Caco-2 (cell line): ENCODE data around the gene PARD6G. TPM values are rescaled to one million over a fixed set of nuclear protein-coding genes. Genes with fewer than 3 reads are reported as not detected.

Experiments
- BruUV-seq: library from RNA; stranded (reverse); fragments of 400-500 nt; replicated peaks from 2 replicates; lab custom pipeline; 2021; lab: Mats Ljungman, UMichigan
- CTCF ChIA-PET: fragments of 300-600 bp; sonication (Branson Sonifier 250); formaldehyde crosslinking; loops from one replicate; lab custom pipeline; 2022; ENCODE audit warnings: antibody characterized with exemption; lab: Charles Lee
- POLR2A ChIA-PET: fragments of 300-600 bp; sonication (Branson Sonifier 250); formaldehyde crosslinking; loops from one replicate; lab custom pipeline; 2022; ENCODE audit warnings: antibody characterized with exemption; lab: Charles Lee
- DNase-seq, 2 experiments: peaks; one replicate each; pipeline versions ENCODE4 v3.0.0 to v3.0.0-alpha.2; 2020 to 2022
- H3K27me3 ChIP-seq: replicated peaks from 2 replicates; pipeline ENCODE4 v1.6.0; 2011; ENCODE audit warnings: low read length; ENCODE audit not compliant: control insufficient read depth, insufficient read depth
- H3K36me3 ChIP-seq: 2 replicates; pipeline ENCODE4 v1.5.1; 2011; ENCODE audit warnings: low read length; ENCODE audit not compliant: control insufficient read depth, insufficient read depth
- H3K4me1 ChIP-seq: fragments of 250-450 bp; sonication (Bioruptor Pico); 2 replicates; pipeline ENCODE4 v1.5.1; 2020; ENCODE audit warnings: mild to moderate bottlenecking
- H3K4me3 ChIP-seq: 2 replicates; pipeline ENCODE4 v1.5.1; 2011; ENCODE audit warnings: low read depth, mild to moderate bottlenecking, control low read depth, low read length
- H3K9me3 ChIP-seq: fragments of 250-450 bp; sonication (Bioruptor Pico); 2 replicates; pipeline ENCODE4 v1.5.1; 2020; ENCODE audit warnings: mild to moderate bottlenecking, moderate library complexity
- H3K27ac Mint-ChIP-seq: one replicate; pipeline ENCODE4 v1.8.0; 2022; ENCODE audit warnings: mixed read lengths; ENCODE audit not compliant: unreplicated experiment
- H3K27me3 Mint-ChIP-seq: one replicate; pipeline ENCODE4 v1.8.0; 2022; ENCODE audit warnings: mixed read lengths; ENCODE audit not compliant: insufficient read depth, unreplicated experiment
- H3K36me3 Mint-ChIP-seq: one replicate; pipeline ENCODE4 v1.8.0; 2022; ENCODE audit warnings: mild to moderate bottlenecking, mixed read lengths; ENCODE audit not compliant: insufficient read depth, unreplicated experiment
- H3K4me1 Mint-ChIP-seq: one replicate; pipeline ENCODE4 v1.8.0; 2022; ENCODE audit warnings: low read depth, mixed read lengths; ENCODE audit not compliant: unreplicated experiment
- H3K4me3 Mint-ChIP-seq: one replicate; pipeline ENCODE4 v1.8.0; 2022; ENCODE audit warnings: mild to moderate bottlenecking, moderate library complexity, mixed read lengths; ENCODE audit not compliant: unreplicated experiment
- H3K9me3 Mint-ChIP-seq: one replicate; pipeline ENCODE4 v1.8.0; 2022; ENCODE audit warnings: mixed read lengths; ENCODE audit not compliant: unreplicated experiment
- intact Hi-C: fragments of 100-400 bp; cut with micrococcal nuclease; formaldehyde crosslinking; loops from one replicate; pipeline ENCODE4 v1.10.0; 2022; ENCODE audit not compliant: unreplicated experiment
- total RNA-seq: library from RNA; stranded (reverse); gene quantifications from 2 replicates; pipeline ENCODE4 v1.2.3, GENCODE V29; 2022
- TF ChIP-seq, protein P1 (sequence below), 2 experiments: fragments of 200-600 bp in 1 of 2; IDR thresholded peaks; 1 replicate in 1 of 2; 2 replicates in 1 of 2; pipeline versions ENCODE4 v1.5.1 to v1.8.0; 2011 to 2022; ENCODE audit warnings: antibody characterized with exemption in 1 of 2, control low read depth in 1 of 2, inconsistent platforms in 1 of 2, low read depth in 1 of 2, low read length in 1 of 2, mild to moderate bottlenecking in 1 of 2, moderate library complexity in 1 of 2; ENCODE audit not compliant: insufficient read depth in 1 of 2, severe bottlenecking in 1 of 2, unreplicated experiment in 1 of 2

The PARD6G gene
- total RNA-seq, 1 experiment from 2014 or later = 1.3 TPM

DNA sequence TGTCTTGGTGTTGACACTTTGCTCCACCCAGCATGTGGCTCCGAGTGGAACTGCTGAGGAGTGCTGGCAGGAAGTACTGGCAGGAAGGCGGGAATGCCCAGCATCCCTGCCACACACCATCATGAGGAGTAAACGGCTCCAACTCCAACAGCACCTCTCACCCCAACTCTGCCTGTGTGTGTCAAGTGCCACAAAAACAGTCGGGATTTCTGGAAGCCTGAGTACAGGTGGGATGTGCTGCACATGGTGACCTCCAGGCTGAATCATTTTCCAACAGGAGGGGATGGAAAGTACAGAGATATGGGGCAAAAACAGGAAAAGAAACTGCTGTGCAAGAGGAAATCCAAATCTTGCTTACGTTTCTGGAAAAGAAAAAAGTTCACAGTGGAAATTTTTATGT, 53.6 kb downstream of the PARD6G start:
- Mint-ChIP-seq H3K9me3 (no peaks in the 10 kb centered on the region), H3K27ac (no peak overlapping the region), H3K27me3 (no peaks in the 10 kb centered on the region), H3K36me3 (no peaks in the 10 kb centered on the region), H3K4me1 (no peaks in the 10 kb centered on the region), H3K4me3 (no peak overlapping the region)
- Histone ChIP-seq H3K4me1 (no peaks in the 10 kb centered on the region), H3K27me3 (no peaks in the 10 kb centered on the region), H3K9me3 (no peaks in the 10 kb centered on the region), H3K36me3 (no peaks in the 10 kb centered on the region), H3K4me3 (no peak overlapping the region)
- intact Hi-C loops = no loop called here
- ChIA-PET CTCF (no interaction called here), POLR2A (no interaction called here)
- no TSS peak for BruUV-seq
- TF ChIP-seq, protein P1, sequence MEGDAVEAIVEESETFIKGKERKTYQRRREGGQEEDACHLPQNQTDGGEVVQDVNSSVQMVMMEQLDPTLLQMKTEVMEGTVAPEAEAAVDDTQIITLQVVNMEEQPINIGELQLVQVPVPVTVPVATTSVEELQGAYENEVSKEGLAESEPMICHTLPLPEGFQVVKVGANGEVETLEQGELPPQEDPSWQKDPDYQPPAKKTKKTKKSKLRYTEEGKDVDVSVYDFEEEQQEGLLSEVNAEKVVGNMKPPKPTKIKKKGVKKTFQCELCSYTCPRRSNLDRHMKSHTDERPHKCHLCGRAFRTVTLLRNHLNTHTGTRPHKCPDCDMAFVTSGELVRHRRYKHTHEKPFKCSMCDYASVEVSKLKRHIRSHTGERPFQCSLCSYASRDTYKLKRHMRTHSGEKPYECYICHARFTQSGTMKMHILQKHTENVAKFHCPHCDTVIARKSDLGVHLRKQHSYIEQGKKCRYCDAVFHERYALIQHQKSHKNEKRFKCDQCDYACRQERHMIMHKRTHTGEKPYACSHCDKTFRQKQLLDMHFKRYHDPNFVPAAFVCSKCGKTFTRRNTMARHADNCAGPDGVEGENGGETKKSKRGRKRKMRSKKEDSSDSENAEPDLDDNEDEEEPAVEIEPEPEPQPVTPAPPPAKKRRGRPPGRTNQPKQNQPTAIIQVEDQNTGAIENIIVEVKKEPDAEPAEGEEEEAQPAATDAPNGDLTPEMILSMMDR (IDR thresholded peaks at IDR 0.05; ENCODE audit: insufficient read depth in 1 of 2, low read depth in 1 of 2, low read length in 1 of 2, severe bottlenecking in 1 of 2, unreplicated experiment in 1 of 2) = no peak
- no peak for DNase-seq

DNA sequence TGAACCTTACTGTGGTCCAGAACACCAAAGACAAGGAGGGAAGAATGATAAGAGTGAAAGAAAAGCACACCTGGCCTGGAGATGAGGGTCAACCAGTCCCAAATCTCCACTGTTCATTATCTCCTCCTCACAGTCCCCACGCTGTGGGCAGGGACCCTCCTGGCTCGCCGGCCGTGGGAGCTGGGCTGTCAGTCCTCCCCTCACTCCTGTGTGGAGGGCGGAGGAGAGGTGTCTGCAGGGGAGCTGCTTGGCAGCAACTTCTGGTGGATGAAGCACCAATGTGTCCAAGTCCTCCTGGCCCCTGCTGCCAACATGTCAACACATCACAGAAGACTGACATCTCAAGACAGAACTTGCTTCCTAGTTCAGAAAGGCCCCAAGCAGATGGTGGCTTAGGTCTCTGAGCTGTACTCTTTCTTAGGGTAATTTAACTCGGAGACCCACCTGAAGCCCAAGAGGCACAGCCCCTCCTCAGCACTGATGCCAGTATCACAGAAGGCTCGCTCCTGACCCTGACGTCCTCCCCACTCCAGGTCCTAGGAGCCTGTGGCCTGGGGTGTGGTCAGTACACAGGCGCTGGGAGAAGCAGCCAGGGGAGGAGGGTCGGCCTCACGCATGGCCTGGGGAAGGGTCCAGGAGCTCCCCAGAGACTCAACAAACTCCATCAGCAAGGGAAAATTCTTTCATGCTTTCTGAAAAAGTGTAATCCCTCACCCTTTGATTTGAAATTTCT, 54.5 kb downstream of the PARD6G start:
- Histone ChIP-seq H3K27me3 (no peaks in the 10 kb centered on the region), H3K4me3 (no peak overlapping the region), H3K9me3 (no peaks in the 10 kb centered on the region), H3K36me3 (no peaks in the 10 kb centered on the region), H3K4me1 (no peaks in the 10 kb centered on the region)
- H3K36me3 Mint-ChIP-seq = no peaks in the 10 kb centered on the region
- BruUV-seq = no TSS peak
- CTCF ChIA-PET = no interaction called here
- POLR2A ChIA-PET = no interaction called here
- H3K9me3 Mint-ChIP-seq = no peaks in the 10 kb centered on the region
- no peaks in the 10 kb centered on the region for H3K27me3 Mint-ChIP-seq
- H3K4me1 Mint-ChIP-seq = no peaks in the 10 kb centered on the region
- intact Hi-C loops = no loop called here
- H3K27ac Mint-ChIP-seq = no peak overlapping the region
- H3K4me3 Mint-ChIP-seq = no peak overlapping the region
- no peak for DNase-seq
- TF ChIP-seq, protein P1 (IDR thresholded peaks at IDR 0.05; ENCODE audit: insufficient read depth in 1 of 2, low read depth in 1 of 2, low read length in 1 of 2, severe bottlenecking in 1 of 2, unreplicated experiment in 1 of 2) = no peak

- no TSS peak for BruUV-seq
- Histone ChIP-seq H3K36me3 (no peaks in the 10 kb centered on the region), H3K9me3 (no peaks in the 10 kb centered on the region), H3K4me1 (no peaks in the 10 kb centered on the region), H3K4me3 (no peak overlapping the region), H3K27me3 (no peaks in the 10 kb centered on the region)
- H3K36me3 Mint-ChIP-seq = no peaks in the 10 kb centered on the region
- intact Hi-C loops = no loop called here
- no peaks in the 10 kb centered on the region for H3K9me3 Mint-ChIP-seq
- no peak overlapping the region for H3K4me3 Mint-ChIP-seq
- no peaks in the 10 kb centered on the region for H3K27me3 Mint-ChIP-seq
- H3K4me1 Mint-ChIP-seq = no peaks in the 10 kb centered on the region
- DNase-seq = no peak
- no peak overlapping the region for H3K27ac Mint-ChIP-seq
- TF ChIP-seq, protein P1 (IDR thresholded peaks at IDR 0.05; ENCODE audit: insufficient read depth in 1 of 2, low read depth in 1 of 2, low read length in 1 of 2, severe bottlenecking in 1 of 2, unreplicated experiment in 1 of 2) = no peak
- CTCF ChIA-PET = no interaction called here
- POLR2A ChIA-PET = no interaction called here
These were observed 55.2 kb downstream of the PARD6G start for GRCh38 chr18:80191907-80192652.
